HG03432 (cell line): Measurements from ENCODE around the gene PPIE.
"Not testable (repeated sequence)": the region's sequence is repeated elsewhere in the genome, so short reads cannot be mapped to it uniquely, and the experiment has no call there.

ENCODE experiments used
- ATAC-seq: cut with Tn5 transposase; IDR thresholded peaks from one replicate; pipeline ENCODE4 v1.9.1; 2021; ENCODE audit warnings: mild to moderate bottlenecking, moderate library complexity; ENCODE audit not compliant: unreplicated experiment

The PPIE gene

GRCh38 chr1:39776886-39777285 is 38.2 kb downstream of the PPIE start:
- ATAC-seq = no peak

- no peak for ATAC-seq
Observed at GRCh38 chr1:39777306-39777705, 38.6 kb downstream of the PPIE start.

GRCh38 chr1:39777896-39778295 is 39.2 kb downstream of the PPIE start:
- ATAC-seq = not testable (repeated sequence)

DNA sequence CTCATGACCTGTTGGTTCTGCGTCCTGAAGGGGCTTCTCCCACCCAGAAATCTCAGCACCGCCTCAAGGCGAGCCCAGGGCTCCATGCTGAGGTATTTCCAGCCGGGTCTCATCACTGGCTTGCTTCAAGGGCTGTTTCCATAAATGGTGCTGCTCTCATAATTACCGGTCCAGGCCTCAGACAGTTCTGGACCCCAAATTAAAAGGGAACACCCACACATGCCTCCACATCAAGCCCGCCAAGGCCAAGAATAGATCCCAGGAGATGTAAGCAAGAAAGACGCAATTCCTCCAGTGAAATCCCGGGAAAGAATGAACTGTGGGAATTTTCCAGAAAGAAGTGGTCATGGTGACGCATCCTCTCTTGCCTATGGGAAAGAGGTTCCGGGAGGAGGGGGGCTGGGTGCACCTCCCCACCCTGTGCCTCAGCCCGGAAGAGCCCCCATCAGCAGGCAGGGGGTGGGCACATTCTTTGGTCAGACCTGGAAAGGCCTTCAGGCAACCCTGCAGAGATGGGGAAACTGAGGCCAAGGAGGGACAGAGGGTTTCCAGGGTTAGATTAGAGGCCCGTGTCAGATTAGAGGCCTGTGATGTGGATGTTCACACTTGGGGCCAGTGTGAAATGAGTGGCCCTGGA is 39.9 kb downstream of the PPIE start:
- not testable (repeated sequence) for ATAC-seq

DNA sequence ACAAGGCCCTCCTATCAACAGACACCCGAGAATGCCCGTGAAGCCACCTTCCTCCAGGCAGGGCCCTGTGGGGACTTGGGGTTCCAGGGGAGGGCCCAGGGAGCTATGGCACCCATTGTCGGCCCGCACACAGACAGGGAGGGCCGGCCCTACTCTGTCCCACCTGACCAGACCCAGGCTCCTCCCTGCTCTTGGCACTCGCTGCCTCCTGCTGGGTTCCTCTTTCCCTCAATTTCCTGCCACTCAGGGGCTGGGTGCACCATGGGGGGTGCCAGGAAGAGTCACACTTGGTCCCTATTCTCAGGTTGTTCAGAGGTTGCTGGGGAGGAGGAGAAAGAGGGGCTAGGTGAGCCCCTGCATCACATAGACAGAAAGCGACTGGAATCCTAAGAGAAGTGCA is 40.5 kb downstream of the PPIE start:
- no peak for ATAC-seq

GRCh38 chr1:39779821-39780220 is 41.1 kb downstream of the PPIE start:
- no peak for ATAC-seq

DNA sequence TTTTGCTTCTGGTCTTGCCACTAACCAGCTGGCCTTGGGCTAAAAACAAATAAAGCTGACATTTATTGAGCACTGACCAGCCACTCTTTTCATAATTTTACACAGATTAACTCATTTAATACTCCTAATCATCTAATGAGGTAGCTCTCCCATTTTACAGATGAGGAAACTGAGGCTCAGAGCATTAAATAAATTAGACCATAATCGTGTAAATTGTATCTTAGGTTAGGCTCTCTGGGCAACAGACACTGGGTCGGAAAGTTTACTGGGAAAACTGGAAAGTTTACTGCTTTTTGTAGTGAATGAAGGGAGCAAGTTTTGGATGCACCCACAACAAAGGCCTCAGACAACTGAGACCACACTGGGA is 42.6 kb downstream of the PPIE start:
- no peak for ATAC-seq

DNA sequence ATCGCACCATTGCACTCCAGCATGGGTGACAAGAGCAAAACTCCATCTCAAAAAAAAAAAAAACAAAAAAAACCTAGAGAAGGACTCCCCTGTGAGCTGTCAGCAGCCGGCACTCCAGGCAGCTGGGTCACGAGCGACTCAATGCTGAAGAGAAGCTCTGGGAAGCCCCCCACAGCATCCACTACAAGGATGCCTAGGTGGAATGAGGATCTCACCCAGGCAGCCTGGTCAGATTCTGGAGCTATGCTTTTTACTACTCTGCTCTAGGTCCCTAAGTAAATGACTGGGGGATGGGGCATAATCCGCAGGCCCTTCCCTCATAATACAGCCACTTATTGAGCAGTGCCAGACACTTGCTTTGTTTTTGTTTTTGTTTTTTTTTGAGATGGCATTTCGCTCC is 43.4 kb downstream of the PPIE start:
- no peak for ATAC-seq

GRCh38 chr1:39782685-39783084 is 44.0 kb downstream of the PPIE start:
- ATAC-seq = not testable (repeated sequence)

- ATAC-seq = not testable (repeated sequence)
Observed at GRCh38 chr1:39786303-39787107, 47.8 kb downstream of the PPIE start.

DNA sequence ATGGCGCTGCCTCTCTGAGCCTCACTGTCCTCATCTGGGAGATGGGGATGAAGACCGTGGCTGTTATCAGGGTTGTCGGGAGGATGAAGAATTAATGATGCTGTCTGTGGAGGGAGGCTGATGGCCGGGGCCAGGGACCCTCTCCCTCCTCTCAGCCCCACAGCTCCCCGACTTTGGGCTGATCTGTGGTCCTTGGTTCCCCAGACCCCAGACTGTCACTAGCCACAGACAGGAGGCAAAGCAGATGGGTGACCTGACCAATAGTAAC is 48.4 kb downstream of the PPIE start:
- ATAC-seq = not testable (repeated sequence)

GRCh38 chr1:39787468-39787867 is 48.8 kb downstream of the PPIE start:
- ATAC-seq = no peak

- ATAC-seq = peak; percentile 8
Observed at GRCh38 chr1:39787964-39788363, 49.3 kb downstream of the PPIE start.

DNA sequence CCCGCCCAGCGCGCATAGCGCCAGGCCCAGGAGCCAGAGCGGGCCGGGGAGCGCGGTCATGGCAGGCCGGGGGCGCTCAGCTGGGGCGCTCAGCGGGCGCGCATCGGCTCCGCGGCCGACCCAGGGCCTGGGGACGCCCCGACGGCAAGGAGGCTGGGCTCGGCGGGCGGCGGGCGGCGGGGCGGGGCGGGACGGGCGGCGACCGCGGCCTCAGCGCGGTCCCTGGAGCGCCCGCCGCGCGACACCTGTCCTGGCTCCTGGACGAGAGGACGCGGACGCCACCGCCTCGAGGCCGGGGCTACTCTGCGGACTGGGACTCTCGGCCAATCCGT is 49.7 kb downstream of the PPIE start:
- peak; percentile 31 for ATAC-seq

DNA sequence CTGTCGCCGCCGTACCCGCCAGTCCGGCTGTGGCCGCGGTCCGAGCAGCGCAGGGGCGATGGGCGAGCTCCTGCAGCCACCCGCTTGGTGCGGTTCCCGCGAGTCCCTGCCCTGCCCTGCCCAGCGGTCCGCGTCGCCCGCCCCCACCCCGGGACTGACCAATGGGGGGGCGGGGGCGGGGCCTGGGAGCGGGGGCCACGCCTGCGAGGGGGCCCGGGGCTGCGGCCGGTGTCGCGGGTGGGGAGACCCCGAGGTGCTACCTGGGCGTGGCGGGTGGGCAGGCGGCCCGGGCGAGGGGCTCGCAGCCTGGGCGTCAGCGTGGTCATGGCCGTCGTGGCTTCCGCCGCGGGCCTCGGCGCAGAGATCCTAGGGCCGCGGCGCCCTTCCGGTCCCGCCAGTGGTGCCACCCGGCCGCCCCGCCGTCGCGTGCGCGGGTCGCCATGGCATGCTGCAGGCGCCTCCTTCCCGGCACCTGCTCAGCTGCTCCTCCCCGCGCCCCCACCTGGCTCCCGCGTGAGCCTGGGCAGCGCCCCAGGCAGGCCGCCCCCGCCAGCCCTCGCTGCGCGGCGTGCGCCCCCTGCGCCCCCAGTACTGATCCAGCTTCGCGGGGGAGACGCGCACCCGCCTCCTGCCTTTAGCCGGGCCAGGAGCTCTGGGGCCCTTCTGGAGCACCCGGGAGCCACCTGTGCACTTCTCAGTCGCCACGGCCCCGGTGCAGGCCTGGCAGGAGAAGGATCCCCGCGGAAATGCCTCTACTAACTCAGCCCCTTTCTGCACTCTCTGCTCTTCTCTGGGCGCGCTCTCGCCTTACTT is 50.3 kb downstream of the PPIE start, which contains the start of gene BMP8B:
Gene BMP8B (minus strand): TSS at position 108 of the 813 bp plus-strand sequence. CDS start 380 bp downstream, outside the sequence.
- ATAC-seq = peak; percentile 69

DNA sequence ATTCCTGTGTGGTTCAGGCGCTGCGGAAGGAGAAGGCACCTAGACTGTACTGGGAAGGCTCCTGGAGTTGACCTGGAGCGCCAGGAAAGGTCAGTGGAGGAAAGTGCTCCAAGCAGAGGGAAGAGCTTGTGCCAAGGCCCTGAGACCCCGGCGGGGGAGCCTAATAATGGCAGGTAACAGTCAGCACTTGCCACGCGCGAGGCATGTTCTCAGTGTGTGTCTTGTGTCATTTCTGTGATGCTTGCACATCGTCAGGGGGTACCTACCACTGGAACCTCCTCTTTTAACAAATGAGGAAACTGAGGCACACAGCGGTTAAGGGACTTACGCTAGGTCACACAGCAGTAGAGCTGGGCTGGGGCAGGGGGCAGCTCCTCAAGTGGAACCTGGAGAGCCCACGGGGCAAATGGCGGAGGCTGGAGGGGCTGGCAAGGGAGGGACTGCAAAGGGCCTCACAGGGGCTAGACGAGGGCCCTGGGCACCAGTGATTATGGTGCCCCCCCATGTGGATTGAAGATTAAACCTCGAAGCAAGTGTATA is 51.0 kb downstream of the PPIE start:
- ATAC-seq = no peak

DNA sequence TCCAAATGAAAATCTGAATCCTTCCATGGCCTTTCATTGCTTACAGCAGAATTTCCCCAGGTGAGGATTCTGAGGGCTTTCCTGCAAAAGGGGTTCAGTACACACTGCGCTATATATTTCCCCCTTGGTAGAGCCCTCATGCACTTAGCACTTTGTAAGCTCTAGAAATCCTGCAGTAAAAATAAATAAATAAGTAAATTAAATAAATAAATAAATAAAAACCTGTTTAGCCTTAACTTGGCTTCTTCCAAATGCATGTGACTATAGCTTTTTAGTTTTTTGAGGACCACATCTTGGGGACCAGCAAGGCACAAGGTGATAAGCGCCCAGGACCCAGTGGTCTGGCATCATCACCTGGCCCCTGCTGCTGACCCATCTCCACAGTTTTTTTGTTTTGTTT is 53.2 kb downstream of the PPIE start:
- ATAC-seq = no peak

DNA sequence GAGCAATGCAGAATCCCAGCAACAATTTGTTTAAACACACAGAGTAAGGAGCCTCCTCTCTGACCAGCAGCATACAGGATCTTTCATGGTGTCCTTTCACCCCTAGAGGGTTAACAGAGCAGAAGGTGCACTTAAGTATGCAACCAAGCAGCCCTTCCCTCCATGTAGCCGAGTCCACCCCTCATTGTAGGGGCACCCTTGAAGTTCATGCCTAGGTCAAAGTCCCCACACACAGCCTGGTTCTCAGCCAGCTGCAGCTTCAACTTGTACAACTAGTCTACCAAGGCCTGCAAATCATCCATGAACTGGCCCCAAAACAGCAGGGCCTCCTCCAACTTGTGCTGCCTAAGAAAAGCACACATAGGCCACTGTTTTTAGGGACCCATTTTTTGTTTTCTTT is 57.0 kb downstream of the PPIE start:
- no peak for ATAC-seq

GRCh38 chr1:39798859-39799769 is 60.4 kb downstream of the PPIE start:
- peak; percentile 93 for ATAC-seq

DNA sequence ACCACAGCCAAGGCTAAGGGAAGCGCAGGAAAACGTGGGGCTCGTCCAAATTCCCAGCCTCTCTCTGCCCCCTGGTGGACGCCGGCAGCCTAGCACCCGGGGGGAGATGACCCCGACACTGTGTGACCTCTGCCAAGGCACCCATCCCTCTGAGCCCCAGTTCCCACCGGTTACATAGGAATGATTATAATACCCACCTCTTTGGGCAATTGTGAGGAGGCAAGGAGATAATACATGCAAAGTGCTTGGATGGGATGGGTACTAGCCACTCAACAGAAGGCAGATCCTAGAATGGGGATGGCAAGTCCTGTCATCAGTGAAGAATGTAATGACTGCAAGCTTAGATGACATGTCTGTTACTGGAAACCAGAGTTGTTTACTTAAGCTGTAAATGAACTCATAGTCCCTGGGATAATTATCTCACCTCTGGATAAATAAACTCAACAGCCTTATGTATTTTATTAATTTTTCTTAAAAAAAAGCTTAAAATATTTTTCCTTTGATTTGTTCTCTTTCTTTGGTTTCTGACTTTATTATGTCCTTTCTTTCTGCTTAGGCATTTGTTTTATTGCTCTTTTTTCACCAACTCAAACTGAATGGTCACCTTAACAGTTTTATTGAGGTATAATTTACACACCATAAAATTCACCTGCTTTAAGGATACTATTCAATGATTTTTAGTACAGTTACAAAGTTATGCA is 61.2 kb downstream of the PPIE start:
- peak; percentile 60 for ATAC-seq
